Upper lobe of left lung (tissue), 6 donors: ENCODE data around the gene HSDL1. TPM values are rescaled to one million over a fixed set of nuclear protein-coding genes. Genes with fewer than 3 reads are reported as not detected.
"Not testable (repeated sequence)": the region's sequence is repeated elsewhere in the genome, so short reads cannot be mapped to it uniquely, and the experiment has no call there.

Source experiments
- ATAC-seq, 2 donors: fragments of 200-7000 bp; cut with Tn5 transposase; one replicate each; pipeline ENCODE4 v1.9.1; 2022; ENCODE audit warnings: mild to moderate bottlenecking in 2 of 2, moderate library complexity in 2 of 2; ENCODE audit not compliant: low FRiP score in 2 of 2
- DNase-seq, 2 donors: peaks; one replicate each; pipeline ENCODE4 v3.0.0-alpha.2; 2019 to 2020
- H3K27ac ChIP-seq, 4 donors: fragments of 200-600 bp; sonication (generic); one replicate each; pipeline ENCODE4 v1.5.1; 2016 to 2019
- H3K27me3 ChIP-seq, 4 donors: fragments of 200-600 bp; sonication (generic); one replicate each; pipeline ENCODE4 v1.5.1; 2017 to 2019
- H3K36me3 ChIP-seq, 4 donors: fragments of 200-600 bp; sonication (generic); one replicate each; pipeline ENCODE4 v1.5.1; 2016 to 2019
- H3K4me1 ChIP-seq, 4 donors: fragments of 200-600 bp; sonication (generic); one replicate each; pipeline ENCODE4 v1.5.1; 2018 to 2019
- H3K4me3 ChIP-seq, 4 donors: fragments of 200-600 bp; sonication (generic); one replicate each; pipeline ENCODE4 v1.5.1; 2017 to 2019; ENCODE audit warnings: mild to moderate bottlenecking in 2 of 4, moderate library complexity in 1 of 4
- H3K9me3 ChIP-seq, 4 donors: fragments of 200-600 bp; sonication (generic); one replicate each; pipeline ENCODE4 v1.5.1; 2018 to 2019
- EP300 ChIP-seq, 4 donors: sonication (generic); formaldehyde crosslinking; IDR thresholded peaks; one replicate each; pipeline ENCODE4 v1.5.1; 2017; ENCODE audit warnings: antibody characterized with exemption in 4 of 4, control low read depth in 2 of 4
- POLR2A ChIP-seq, 4 donors: fragments of 450-650 bp; IDR thresholded peaks; one replicate each; pipeline ENCODE4 v1.5.1; 2016 to 2017; ENCODE audit warnings: antibody characterized with exemption in 4 of 4, mild to moderate bottlenecking in 2 of 4
- POLR2AphosphoS5 ChIP-seq, 2 donors: sonication (generic); formaldehyde crosslinking; IDR thresholded peaks; one replicate each; pipeline ENCODE4 v1.5.1; 2017; ENCODE audit warnings: antibody characterized with exemption in 2 of 2
- WGBS, 2 donors: methylation state at CpG; one replicate each; pipeline ENCODE4 v1.1.5; 2017 to 2018; 5-methylcytosine and 5-hydroxymethylcytosine counted together
- total RNA-seq, 6 donors: library from RNA; depleted of rRNA in 4 of 6; stranded (reverse); fragments of >200 nt in 4 of 6; gene quantifications; one replicate each; pipeline versions ENCODE4 v1.1.0 to v1.2.1, GENCODE V29; 2016 to 2021
- TF ChIP-seq, protein P1 (sequence below), 6 experiments: fragments of 450-650 bp in 4 of 6; fragments of 200-600 bp in 2 of 6; sonication (generic) in 2 of 6; IDR thresholded peaks; one replicate each; pipeline ENCODE4 v1.5.1; 2016 to 2019; ENCODE audit warnings: antibody characterized with exemption in 6 of 6
- donor health status: DM: no; HTN: no; CAD: no; lungs with moderate emphysema.
- donor health status: DM: no; HTN: yes; CAD: no; lungs with severe emphysema.

HSDL1 gene
- total RNA-seq, 6 donors from 2014 or later = 7.2 to 25.7 (median 19.0) TPM

DNA sequence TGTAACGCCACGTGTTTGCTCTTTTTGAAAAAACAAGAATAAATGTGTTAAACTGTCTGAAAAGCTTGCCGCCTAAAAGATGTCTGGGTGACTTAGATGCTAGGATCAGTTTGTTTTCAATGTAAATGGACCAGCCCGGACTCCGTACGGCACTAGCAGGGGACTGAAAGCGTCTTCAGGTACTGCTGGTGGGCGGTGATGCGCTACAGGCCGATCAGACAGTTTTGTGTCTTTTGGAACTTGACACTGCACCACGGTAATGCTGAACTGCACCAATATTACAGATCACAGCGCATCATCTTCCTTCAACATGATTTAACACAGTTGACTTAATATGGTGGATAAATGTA, 27.5 kb downstream of the HSDL1 start:
- Histone ChIP-seq H3K4me3 (peak overlapping the region; percentile 65 to 96 (median 84)), H3K9me3 (no peaks in the 10 kb centered on the region), H3K27me3 (no peaks in the 10 kb centered on the region), H3K4me1 (peaks cover 12 to 28% (median 20%) of the 10 kb centered on the region in 4 donors), H3K27ac (peak overlapping the region; percentile 86 to 97 (median 92)), H3K36me3 (peaks cover 0 to 8% (median 3%) of the 10 kb centered on the region in 4 donors)
- DNase-seq (no peak), ATAC-seq (no peak)
- WGBS, 2 donors = 8 to 9% methylated on average over 12 of the region's 12 CpGs
- TF ChIP-seq POLR2A (IDR thresholded peaks at IDR 0.05) (no peak), EP300 (IDR thresholded peaks at IDR 0.05) (no peak), POLR2AphosphoS5 (IDR thresholded peaks at IDR 0.05) (no peak)
- TF ChIP-seq, protein P1, sequence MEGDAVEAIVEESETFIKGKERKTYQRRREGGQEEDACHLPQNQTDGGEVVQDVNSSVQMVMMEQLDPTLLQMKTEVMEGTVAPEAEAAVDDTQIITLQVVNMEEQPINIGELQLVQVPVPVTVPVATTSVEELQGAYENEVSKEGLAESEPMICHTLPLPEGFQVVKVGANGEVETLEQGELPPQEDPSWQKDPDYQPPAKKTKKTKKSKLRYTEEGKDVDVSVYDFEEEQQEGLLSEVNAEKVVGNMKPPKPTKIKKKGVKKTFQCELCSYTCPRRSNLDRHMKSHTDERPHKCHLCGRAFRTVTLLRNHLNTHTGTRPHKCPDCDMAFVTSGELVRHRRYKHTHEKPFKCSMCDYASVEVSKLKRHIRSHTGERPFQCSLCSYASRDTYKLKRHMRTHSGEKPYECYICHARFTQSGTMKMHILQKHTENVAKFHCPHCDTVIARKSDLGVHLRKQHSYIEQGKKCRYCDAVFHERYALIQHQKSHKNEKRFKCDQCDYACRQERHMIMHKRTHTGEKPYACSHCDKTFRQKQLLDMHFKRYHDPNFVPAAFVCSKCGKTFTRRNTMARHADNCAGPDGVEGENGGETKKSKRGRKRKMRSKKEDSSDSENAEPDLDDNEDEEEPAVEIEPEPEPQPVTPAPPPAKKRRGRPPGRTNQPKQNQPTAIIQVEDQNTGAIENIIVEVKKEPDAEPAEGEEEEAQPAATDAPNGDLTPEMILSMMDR (IDR thresholded peaks at IDR 0.05) = no peak

GRCh38 chr16:84116720-84117493, 28.1 kb downstream of the HSDL1 start, which contains the start of gene MBTPS1:
Gene MBTPS1, minus strand, starts transcription at chr16:84116942. Its CDS starts 15,159 bp downstream, at chr16:84101783.
- H3K9me3 ChIP-seq = no peaks in the 10 kb centered on the region
- peak within 1 kb of the TSS; percentile 86 to 97 (median 92) for H3K27ac ChIP-seq
- 1% methylated on average over 26 to 28 of the region's 94 CpGs for WGBS, 2 donors
- peaks cover 0 to 2% (median 0%) of the 10 kb centered on the region in 4 donors for H3K36me3 ChIP-seq
- peak; percentile 98 to 99 for DNase-seq
- H3K27me3 ChIP-seq = no peaks in the 10 kb centered on the region
- ATAC-seq = peak; percentile 98 to 100
- TF ChIP-seq POLR2AphosphoS5 (IDR thresholded peaks at IDR 0.05) = peak; percentile 79 to 82
- TF ChIP-seq, protein P1 (IDR thresholded peaks at IDR 0.05) = peak in 5 of 6 experiments; percentile 5 to 83 (median 71)
- peak in 3 of 4 donors; percentile 52 to 89 (median 73) for TF ChIP-seq POLR2A (IDR thresholded peaks at IDR 0.05)
- peak in 1 of 4 donors; percentile 11 for TF ChIP-seq EP300 (IDR thresholded peaks at IDR 0.05)
- peaks cover 12 to 28% (median 20%) of the 10 kb centered on the region in 4 donors for H3K4me1 ChIP-seq
- H3K4me3 ChIP-seq = peak within 1 kb of the TSS; percentile 65 to 96 (median 84)

DNA sequence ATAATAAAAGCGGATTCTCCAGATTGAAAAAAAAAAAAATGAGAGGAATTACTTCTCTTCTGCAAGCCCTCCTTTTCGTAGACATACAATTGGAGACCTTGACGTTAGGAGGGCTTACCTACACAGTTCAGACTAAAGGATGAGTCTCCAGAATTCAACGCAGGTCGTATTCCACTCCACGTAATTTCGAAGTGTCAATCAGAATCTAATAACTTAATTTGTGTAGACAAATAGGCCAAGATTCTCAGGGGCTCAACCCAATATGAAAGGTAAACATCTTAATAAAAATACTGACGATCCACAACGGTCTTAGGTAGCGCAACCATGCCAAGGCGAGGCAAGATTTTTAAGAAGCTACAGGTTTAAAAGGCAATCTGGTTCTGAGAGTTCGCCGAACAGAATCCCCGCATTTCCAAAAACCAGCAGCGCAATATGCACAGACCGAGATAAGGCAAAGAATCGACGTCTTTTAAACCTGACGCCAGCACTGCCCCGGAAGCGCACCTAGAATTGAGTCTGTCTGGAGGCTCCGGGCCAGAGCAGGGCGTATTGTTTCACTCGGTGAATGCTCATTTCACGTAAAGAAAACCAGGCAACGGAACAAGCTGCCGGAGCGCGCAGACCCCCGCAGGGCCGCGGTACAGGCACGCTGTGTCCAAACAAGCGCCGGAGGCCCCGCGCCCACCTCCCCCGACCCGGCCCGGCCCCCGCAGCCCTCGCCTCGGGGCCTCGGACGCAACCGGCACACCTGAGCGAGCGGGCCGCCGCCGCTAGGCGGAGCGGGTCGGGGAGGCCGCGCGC, 28.9 kb downstream of the HSDL1 start:
- Histone ChIP-seq H3K9me3 (no peaks in the 10 kb centered on the region), H3K27me3 (no peaks in the 10 kb centered on the region), H3K4me3 (peak overlapping the region; percentile 65 to 96 (median 84)), H3K4me1 (peaks cover 12 to 32% (median 20%) of the 10 kb centered on the region in 4 donors), H3K36me3 (no peaks in the 10 kb centered on the region), H3K27ac (peak overlapping the region; percentile 86 to 97 (median 92))
- TF ChIP-seq POLR2A (IDR thresholded peaks at IDR 0.05) = no peak
- TF ChIP-seq, protein P1 (IDR thresholded peaks at IDR 0.05) = peak in 2 of 6 experiments; percentile 35 to 50
- peak in 1 of 2 donors; percentile 49 for DNase-seq
- ATAC-seq = peak in 1 of 2 donors; percentile 25
- WGBS, 2 donors = 1 to 4% methylated on average over 26 to 30 of the region's 57 CpGs

DNA sequence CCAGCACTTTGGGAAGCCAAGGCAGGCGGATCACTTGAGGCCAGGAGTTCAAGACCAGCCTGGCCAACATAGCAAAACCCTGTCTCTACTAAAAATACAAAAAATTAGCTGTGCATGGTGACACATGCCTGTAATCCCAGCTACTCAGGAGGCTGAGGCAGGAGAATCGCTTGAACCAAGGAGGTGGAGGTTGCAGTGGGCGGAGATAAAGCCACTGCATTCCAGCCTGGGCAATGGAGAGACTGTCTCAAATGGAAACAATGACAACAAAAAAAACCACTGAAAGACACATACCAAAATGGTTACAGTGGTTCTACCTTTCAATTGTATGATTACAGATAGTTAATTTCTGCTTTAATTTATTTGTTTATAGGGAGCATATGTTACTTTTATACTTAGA, 33.0 kb downstream of the HSDL1 start:
- not testable (repeated sequence) for H3K4me3 ChIP-seq, DNase-seq, H3K27me3 ChIP-seq, ATAC-seq, H3K9me3 ChIP-seq, H3K27ac ChIP-seq
- 91 to 96% methylated on average over 3 of the region's 3 CpGs for WGBS, 2 donors
- peaks cover 11 to 25% (median 14%) of the 10 kb centered on the region in 4 donors for H3K4me1 ChIP-seq
- peaks cover 0 to 22% (median 2%) of the 10 kb centered on the region in 4 donors for H3K36me3 ChIP-seq

- WGBS, 2 donors = 68 to 71% methylated on average over 3 of the region's 3 CpGs
- ATAC-seq (no peak), DNase-seq (no peak)
- Histone ChIP-seq H3K27ac (no peak overlapping the region), H3K9me3 (no peaks in the 10 kb centered on the region), H3K4me1 (peaks cover 11 to 25% (median 14%) of the 10 kb centered on the region in 4 donors), H3K36me3 (peaks cover 0 to 26% (median 2%) of the 10 kb centered on the region in 4 donors), H3K4me3 (no peak overlapping the region), H3K27me3 (no peaks in the 10 kb centered on the region)
- TF ChIP-seq EP300 (IDR thresholded peaks at IDR 0.05) (no peak), POLR2A (IDR thresholded peaks at IDR 0.05) (no peak), POLR2AphosphoS5 (IDR thresholded peaks at IDR 0.05) (no peak)
- TF ChIP-seq, protein P1 (IDR thresholded peaks at IDR 0.05) = no peak
Measured at GRCh38 chr16:84111525-84111924, 33.5 kb downstream of the HSDL1 start.
